Prostate gland (tissue), 2 donors: ENCODE data around the gene FEM1A.

Experiments
- POLR2A ChIP-seq: fragments of 450-650 bp; IDR thresholded peaks from one replicate; pipeline ENCODE4 v1.6.1; 2016; ENCODE audit warnings: antibody characterized with exemption, mild to moderate bottlenecking
- POLR2AphosphoS5 ChIP-seq: sonication (generic); formaldehyde crosslinking; IDR thresholded peaks from one replicate; pipeline ENCODE4 v1.6.1; 2017; ENCODE audit warnings: antibody characterized with exemption
- TF ChIP-seq, protein P1 (sequence below), 4 experiments: fragments of 200-600 bp in 2 of 4; fragments of 450-650 bp in 2 of 4; sonication (generic) in 2 of 4; IDR thresholded peaks; 1 replicate in 3 of 4; 2 replicates in 1 of 4; pipeline ENCODE4 v1.5.1; 2016 to 2019; ENCODE audit warnings: antibody characterized with exemption in 4 of 4, mild to moderate bottlenecking in 2 of 4, moderate library complexity in 2 of 4

GRCh38 chr19:4803736-4804695, 12.5 kb downstream of the FEM1A start:
- no peak for TF ChIP-seq POLR2AphosphoS5
- TF ChIP-seq, protein P1, sequence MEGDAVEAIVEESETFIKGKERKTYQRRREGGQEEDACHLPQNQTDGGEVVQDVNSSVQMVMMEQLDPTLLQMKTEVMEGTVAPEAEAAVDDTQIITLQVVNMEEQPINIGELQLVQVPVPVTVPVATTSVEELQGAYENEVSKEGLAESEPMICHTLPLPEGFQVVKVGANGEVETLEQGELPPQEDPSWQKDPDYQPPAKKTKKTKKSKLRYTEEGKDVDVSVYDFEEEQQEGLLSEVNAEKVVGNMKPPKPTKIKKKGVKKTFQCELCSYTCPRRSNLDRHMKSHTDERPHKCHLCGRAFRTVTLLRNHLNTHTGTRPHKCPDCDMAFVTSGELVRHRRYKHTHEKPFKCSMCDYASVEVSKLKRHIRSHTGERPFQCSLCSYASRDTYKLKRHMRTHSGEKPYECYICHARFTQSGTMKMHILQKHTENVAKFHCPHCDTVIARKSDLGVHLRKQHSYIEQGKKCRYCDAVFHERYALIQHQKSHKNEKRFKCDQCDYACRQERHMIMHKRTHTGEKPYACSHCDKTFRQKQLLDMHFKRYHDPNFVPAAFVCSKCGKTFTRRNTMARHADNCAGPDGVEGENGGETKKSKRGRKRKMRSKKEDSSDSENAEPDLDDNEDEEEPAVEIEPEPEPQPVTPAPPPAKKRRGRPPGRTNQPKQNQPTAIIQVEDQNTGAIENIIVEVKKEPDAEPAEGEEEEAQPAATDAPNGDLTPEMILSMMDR (IDR thresholded peaks at IDR 0.05), result peak; percentile 28 to 86 (median 74)
- TF ChIP-seq POLR2A, result no peak
